HEK293T (cell line): ENCODE data around the gene RPL31.

Source experiments
- BHLHE40 ChIP-seq: fragments of 450-650 bp; IDR thresholded peaks from 2 replicates; pipeline ENCODE4 v1.6.1; 2016; ENCODE audit warnings: mild to moderate bottlenecking, moderate library complexity, borderline replicate concordance
- FOXM1 ChIP-seq: fragments of 450-650 bp; IDR thresholded peaks from 2 replicates; pipeline ENCODE4 v1.6.1; 2017; ENCODE audit warnings: mild to moderate bottlenecking, borderline replicate concordance
- L3MBTL2 ChIP-seq: fragments of 450-650 bp; conservative IDR thresholded peaks from 2 replicates; pipeline ENCODE4 v1.6.1; 2016; ENCODE audit warnings: mild to moderate bottlenecking
- SP1 ChIP-seq: fragments of 450-650 bp; IDR thresholded peaks from 2 replicates; pipeline ENCODE4 v1.6.1; 2017
- SUZ12 ChIP-seq: fragments of 450-650 bp; IDR thresholded peaks from 2 replicates; pipeline ENCODE4 v1.6.1; 2016; ENCODE audit warnings: mild to moderate bottlenecking
- ZNF384 ChIP-seq: fragments of 450-650 bp; IDR thresholded peaks from 2 replicates; pipeline ENCODE4 v1.6.1; 2016

GRCh38 chr2:100983684-100984310 is 18.3 kb upstream of the RPL31 start:
- TF ChIP-seq L3MBTL2 (no peak), SUZ12 (no peak), FOXM1 (no peak), ZNF384 (no peak), SP1 (no peak), BHLHE40 (no peak)
